Panc1 (cell line): ENCODE measurements around the gene C16orf90. TPM values are rescaled to one million over a fixed set of nuclear protein-coding genes. Genes with fewer than 3 reads are reported as not detected.

Experiments
- ATAC-seq: fragments of 200-7000 bp; cut with Tn5 transposase; 2 replicates; pipeline ENCODE4 v1.9.1; 2020; ENCODE audit warnings: mild to moderate bottlenecking, moderate library complexity
- BruUV-seq: library from RNA; stranded (reverse); fragments of 400-500 nt; replicated peaks from 2 replicates; lab custom pipeline; 2021; lab: Mats Ljungman, UMichigan
- CTCF ChIA-PET: fragments of 300-600 bp; sonication (Branson Sonifier 250); formaldehyde crosslinking; loops from one replicate; lab custom pipeline; 2022; ENCODE audit warnings: antibody characterized with exemption; lab: Charles Lee
- POLR2A ChIA-PET: fragments of 300-600 bp; sonication (Branson Sonifier 250); formaldehyde crosslinking; loops from one replicate; lab custom pipeline; 2022; ENCODE audit warnings: antibody characterized with exemption; lab: Charles Lee
- DNase-seq: peaks from one replicate; pipeline ENCODE4 v3.0.0-alpha.2; 2010; ENCODE audit warnings: low read depth, low spot score
- H3K27ac ChIP-seq: 2 replicates; pipeline ENCODE4 v1.5.1; 2011; ENCODE audit warnings: mild to moderate bottlenecking, low read length, inconsistent platforms
- H3K27me3 ChIP-seq: fragments of 200-500 bp; sonication (Bioruptor generic); 2 replicates; pipeline ENCODE4 v1.6.0; 2014; ENCODE audit warnings: low read length, inconsistent platforms; ENCODE audit not compliant: control insufficient read depth, insufficient read depth
- H3K36me3 ChIP-seq: fragments of 200-500 bp; sonication (Bioruptor generic); 2 replicates; pipeline ENCODE4 v1.5.1; 2014; ENCODE audit warnings: inconsistent platforms, mild to moderate bottlenecking, low read length, moderate library complexity; ENCODE audit not compliant: control insufficient read depth, insufficient read depth
- H3K4me1 ChIP-seq: 2 replicates; pipeline ENCODE4 v1.5.1; 2011; ENCODE audit warnings: inconsistent platforms, mild to moderate bottlenecking, low read length, moderate library complexity; ENCODE audit not compliant: control insufficient read depth, insufficient read depth
- H3K4me3 ChIP-seq, 2 experiments: 2 replicates each; pipeline ENCODE4 v1.5.1; 2011 to 2012; ENCODE audit warnings: low read depth in 2 of 2, low read length in 2 of 2, mild to moderate bottlenecking in 2 of 2, inconsistent platforms in 1 of 2, moderate library complexity in 1 of 2
- H3K9me3 ChIP-seq: fragments of 200-500 bp; sonication (Bioruptor generic); 2 replicates; pipeline ENCODE4 v1.5.1; 2014; ENCODE audit warnings: low read depth, mild to moderate bottlenecking, inconsistent platforms, low read length, moderate library complexity; ENCODE audit not compliant: control insufficient read depth, insufficient read depth
- CTCF ChIP-seq: fragments of 450-650 bp; IDR thresholded peaks from 2 replicates; pipeline ENCODE4 v1.5.1; 2017; ENCODE audit warnings: mild to moderate bottlenecking
- POLR2AphosphoS5 ChIP-seq: IDR thresholded peaks from 2 replicates; pipeline ENCODE4 v1.6.1; 2012; ENCODE audit warnings: mild to moderate bottlenecking, low read depth, low read length, moderate library complexity
- REST ChIP-seq, 2 experiments: IDR thresholded peaks; 2 replicates each; pipeline ENCODE4 v1.6.1; 2011 to 2012; ENCODE audit warnings: low read depth in 2 of 2, control low read depth in 1 of 2, low read length in 1 of 2, mild to moderate bottlenecking in 1 of 2, moderate library complexity in 1 of 2; ENCODE audit not compliant: insufficient read depth in 1 of 2
- SIN3A ChIP-seq: IDR thresholded peaks from 2 replicates; pipeline ENCODE4 v1.6.1; 2012; ENCODE audit warnings: low read depth, mild to moderate bottlenecking, low read length, moderate library complexity, borderline replicate concordance; ENCODE audit not compliant: insufficient read depth
- TCF7L2 ChIP-seq: IDR thresholded peaks from 2 replicates; pipeline ENCODE4 v1.6.1; 2011; ENCODE audit warnings: mild to moderate bottlenecking, low read depth, low read length, inconsistent platforms
- in situ Hi-C: cut with HindIII; loops from 2 replicates; pipeline ENCODE4 v1.10.0; 2016; ENCODE audit warnings: low sequenced_read_pairs, low pct_unique_long_range_greater_than_20kb
- intact Hi-C: fragments of 100-400 bp; cut with micrococcal nuclease; formaldehyde crosslinking; loops from one replicate; pipeline ENCODE4 v1.10.0; 2022; ENCODE audit not compliant: unreplicated experiment
- total RNA-seq: library from RNA; stranded (reverse); gene quantifications from one replicate; pipeline ENCODE4 v1.2.1, GENCODE V29; 2021; ENCODE audit not compliant: unreplicated experiment

Gene C16orf90
- total RNA-seq, 1 experiment from 2014 or later, result not detected

DNA sequence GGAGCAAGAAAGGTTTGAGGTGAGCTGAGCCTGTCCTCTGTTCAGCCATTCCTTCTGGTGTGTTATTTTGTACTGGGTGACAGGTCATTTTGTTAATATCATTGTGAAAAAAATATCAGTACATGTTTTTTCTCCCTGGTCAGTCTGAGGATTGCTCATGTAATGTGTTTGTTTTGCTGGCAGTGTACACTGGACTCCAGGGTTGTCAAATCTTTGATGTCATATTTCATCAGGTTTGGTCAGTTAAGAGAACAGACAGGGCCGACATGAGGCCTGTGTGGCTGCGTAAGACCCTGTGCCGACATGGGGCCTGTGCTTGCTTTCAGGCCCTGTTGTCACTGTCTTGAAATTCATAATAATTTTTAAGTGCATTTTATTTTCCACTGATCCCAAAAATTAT lies 28.0 kb upstream of the C16orf90 start:
- no peaks in the 10 kb centered on the region for H3K27me3 ChIP-seq
- in situ Hi-C loops (no loop called here), intact Hi-C loops (no loop called here)
- ChIA-PET CTCF (interaction anchor here (0.6 to 0.7 kb wide), 2 partner anchors 14 to 389 kb away, joined by 3 to 11 read pairs; partner anchors contain the start of gene ZNF213), POLR2A (interaction anchor here (1.1 kb wide), 1 partner anchor 9 kb away, joined by 3 read pairs; no protein-coding TSS in a partner anchor)
- DNase-seq (no peak), ATAC-seq (no peak)
- BruUV-seq, result no TSS peak
- no peak overlapping the region for H3K27ac ChIP-seq
- H3K36me3 ChIP-seq, result no peaks in the 10 kb centered on the region
- no peaks in the 10 kb centered on the region for H3K9me3 ChIP-seq
- no peak overlapping the region for H3K4me3 ChIP-seq
- H3K4me1 ChIP-seq, result no peaks in the 10 kb centered on the region
- no peak for TF ChIP-seq SIN3A
- TF ChIP-seq CTCF, result no peak
- TF ChIP-seq REST (IDR thresholded peaks at IDR 0.05; ENCODE audit: insufficient read depth in 1 of 2, low read depth in 2 of 2, low read length in 1 of 2), result no peak
- TF ChIP-seq POLR2AphosphoS5, result no peak
- TF ChIP-seq TCF7L2, result no peak

DNA sequence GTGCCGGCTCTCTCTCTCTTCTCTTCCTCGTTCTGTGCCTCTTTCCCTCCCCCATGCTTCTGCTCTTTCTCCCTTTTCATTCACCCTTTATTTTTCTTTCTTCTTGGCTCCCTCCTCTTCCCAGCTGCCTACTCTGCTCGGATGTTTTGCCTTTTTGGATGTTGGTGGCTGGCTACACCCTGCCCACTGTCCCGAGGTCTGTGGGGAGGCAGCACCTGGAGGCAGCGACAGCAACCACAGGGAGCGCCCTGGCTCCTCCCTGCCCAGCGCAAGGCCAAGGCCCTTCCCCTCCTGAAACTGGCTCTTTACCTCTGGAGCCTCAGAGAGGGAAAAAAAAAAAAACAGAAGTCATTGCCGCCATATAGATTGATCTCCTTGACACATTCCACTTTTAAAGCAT lies 25.6 kb upstream of the C16orf90 start:
- in situ Hi-C loops (no loop called here), intact Hi-C loops (no loop called here)
- TF ChIP-seq SIN3A (no peak), CTCF (no peak), REST (IDR thresholded peaks at IDR 0.05; ENCODE audit: insufficient read depth in 1 of 2, low read depth in 2 of 2, low read length in 1 of 2) (no peak), TCF7L2 (no peak), POLR2AphosphoS5 (no peak)
- no peaks in the 10 kb centered on the region for H3K9me3 ChIP-seq
- H3K4me1 ChIP-seq, result no peaks in the 10 kb centered on the region
- ChIA-PET POLR2A (interaction anchor here (0.6 kb wide), 1 partner anchor 9 kb away, joined by 5 read pairs; no protein-coding TSS in a partner anchor), CTCF (no interaction called here)
- H3K36me3 ChIP-seq, result peaks cover 2% of the 10 kb centered on the region; the same call in 1 of the 2 replicates
- DNase-seq (no peak), ATAC-seq (no peak)
- BruUV-seq, result no TSS peak
- H3K4me3 ChIP-seq, result no peak overlapping the region
- no peak overlapping the region for H3K27ac ChIP-seq
- H3K27me3 ChIP-seq, result no peaks in the 10 kb centered on the region
